PC-9 (cell line): ENCODE measurements around the gene WDR18. TPM values are rescaled to one million over a fixed set of nuclear protein-coding genes. Genes with fewer than 3 reads are reported as not detected.

Experiments used
- BruUV-seq: library from RNA; stranded (reverse); fragments of 400-500 nt; replicated peaks from 2 replicates; lab custom pipeline; 2021; lab: Mats Ljungman, UMichigan
- CTCF ChIA-PET: fragments of 300-600 bp; sonication (Branson Sonifier 250); formaldehyde crosslinking; loops from one replicate; lab custom pipeline; 2022; ENCODE audit warnings: antibody characterized with exemption; lab: Charles Lee
- POLR2A ChIA-PET: fragments of 300-600 bp; sonication (Branson Sonifier 250); formaldehyde crosslinking; loops from one replicate; lab custom pipeline; 2022; ENCODE audit warnings: antibody characterized with exemption; ENCODE audit not compliant: unreplicated experiment; lab: Charles Lee
- DNase-seq, 2 experiments: peaks; one replicate each; pipeline versions ENCODE4 v3.0.0 to v3.0.0-alpha.2; 2015 to 2022; ENCODE audit warnings: mixed read lengths in 1 of 2
- H2AFZ ChIP-seq: fragments of 200-600 bp; sonication (generic); 2 replicates; pipeline ENCODE4 v1.8.1; 2017; ENCODE audit warnings: antibody characterized with exemption
- H3F3A ChIP-seq: fragments of 200-600 bp; sonication (generic); 2 replicates; pipeline ENCODE4 v1.8.1; 2017; ENCODE audit warnings: antibody characterized with exemption, mild to moderate bottlenecking, low read depth; ENCODE audit not compliant: insufficient read depth
- H3K27ac ChIP-seq: fragments of 200-600 bp; sonication (generic); 2 replicates; pipeline ENCODE4 v1.6.1; 2016; ENCODE audit warnings: mixed run types
- H3K27me3 ChIP-seq: fragments of 200-600 bp; sonication (generic); 2 replicates; pipeline ENCODE4 v1.6.1; 2016; ENCODE audit warnings: low read depth, mixed run types; ENCODE audit not compliant: insufficient read depth
- H3K36me3 ChIP-seq: fragments of 200-600 bp; sonication (generic); 2 replicates; pipeline ENCODE4 v1.6.1; 2016; ENCODE audit warnings: low read depth, mixed run types
- H3K4me1 ChIP-seq: fragments of 200-600 bp; sonication (generic); replicated peaks from 2 replicates; pipeline ENCODE4 v1.6.1; 2016; ENCODE audit warnings: mixed run types; ENCODE audit not compliant: insufficient read depth
- H3K4me2 ChIP-seq: fragments of 200-600 bp; sonication (generic); 2 replicates; pipeline ENCODE4 v1.6.1; 2017; ENCODE audit warnings: mixed run types
- H3K4me3 ChIP-seq: fragments of 200-600 bp; sonication (generic); 2 replicates; pipeline ENCODE4 v1.6.1; 2016; ENCODE audit warnings: mixed run types
- H3K79me2 ChIP-seq: fragments of 200-600 bp; sonication (generic); 2 replicates; pipeline ENCODE4 v1.6.1; 2017; ENCODE audit warnings: low read depth, mixed run types
- H3K9me2 ChIP-seq: fragments of 200-600 bp; sonication (generic); 2 replicates; pipeline ENCODE4 v1.8.1; 2017; ENCODE audit warnings: mild to moderate bottlenecking; ENCODE audit not compliant: insufficient read depth
- H3K9me3 ChIP-seq: fragments of 200-600 bp; sonication (generic); 2 replicates; pipeline ENCODE4 v1.8.1; 2016; ENCODE audit warnings: low read depth; ENCODE audit not compliant: insufficient read depth
- H4K20me1 ChIP-seq: fragments of 200-600 bp; sonication (generic); 2 replicates; pipeline ENCODE4 v1.8.1; 2017; ENCODE audit not compliant: insufficient read depth
- EZH2 ChIP-seq: fragments of 200-600 bp; sonication (generic); IDR thresholded peaks from 2 replicates; pipeline ENCODE4 v1.8.0; 2017; ENCODE audit warnings: antibody characterized with exemption, low read depth
- intact Hi-C: fragments of 100-400 bp; cut with micrococcal nuclease; formaldehyde crosslinking; loops from one replicate; pipeline ENCODE4 v1.10.0; 2022; ENCODE audit not compliant: unreplicated experiment
- total RNA-seq: library from RNA; stranded (reverse); gene quantifications from 2 replicates; pipeline ENCODE4 v1.2.3, GENCODE V29; 2021
- TF ChIP-seq, protein P1 (sequence below): fragments of 200-600 bp; sonication (generic); conservative IDR thresholded peaks from 2 replicates; pipeline ENCODE4 v1.6.1; 2017; ENCODE audit warnings: mixed run types, antibody characterized with exemption, mild to moderate bottlenecking, moderate library complexity

The WDR18 gene
- total RNA-seq, 1 experiment from 2014 or later, result 61.5 TPM

DNA sequence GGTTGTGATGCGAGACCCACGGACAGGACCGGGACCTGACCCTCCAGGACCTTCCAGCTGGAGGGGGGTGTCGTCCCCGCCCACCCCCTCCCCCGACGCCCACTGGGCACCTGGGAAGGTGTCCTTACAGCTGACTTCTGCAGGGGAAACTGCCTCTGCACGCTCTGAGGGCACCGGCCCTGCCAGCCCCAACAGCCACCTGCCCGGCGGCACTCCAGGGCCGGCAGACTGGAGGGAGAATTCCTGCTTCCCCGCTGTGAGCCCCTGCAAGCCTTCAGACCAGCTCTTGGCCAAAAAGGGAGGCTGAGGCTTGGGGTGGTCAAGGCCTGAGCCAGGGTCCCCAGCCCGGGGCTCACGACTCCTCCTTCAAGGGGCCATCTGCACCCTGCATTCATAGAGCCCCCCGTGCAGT is 43.5 kb downstream of the WDR18 start:
- Histone ChIP-seq H3F3A (peaks cover 30% of the 10 kb centered on the region), H3K27ac (peak overlapping the region; percentile 32; the same call in 1 of the 2 replicates), H3K9me3 (no peaks in the 10 kb centered on the region), H3K4me1 (peaks cover 9% of the 10 kb centered on the region; the same call in 1 of the 2 replicates), H3K79me2 (peaks cover 29% of the 10 kb centered on the region), H3K36me3 (no peaks in the 10 kb centered on the region), H4K20me1 (peaks cover 5% of the 10 kb centered on the region; the same call in 1 of the 2 replicates), H3K27me3 (no peaks in the 10 kb centered on the region), H3K4me2 (peak overlapping the region; percentile 96), H3K9me2 (no peaks in the 10 kb centered on the region), H3K4me3 (peak overlapping the region; percentile 91), H2AFZ (no peak overlapping the region)
- intact Hi-C loops, result no loop called here
- TF ChIP-seq, protein P1, sequence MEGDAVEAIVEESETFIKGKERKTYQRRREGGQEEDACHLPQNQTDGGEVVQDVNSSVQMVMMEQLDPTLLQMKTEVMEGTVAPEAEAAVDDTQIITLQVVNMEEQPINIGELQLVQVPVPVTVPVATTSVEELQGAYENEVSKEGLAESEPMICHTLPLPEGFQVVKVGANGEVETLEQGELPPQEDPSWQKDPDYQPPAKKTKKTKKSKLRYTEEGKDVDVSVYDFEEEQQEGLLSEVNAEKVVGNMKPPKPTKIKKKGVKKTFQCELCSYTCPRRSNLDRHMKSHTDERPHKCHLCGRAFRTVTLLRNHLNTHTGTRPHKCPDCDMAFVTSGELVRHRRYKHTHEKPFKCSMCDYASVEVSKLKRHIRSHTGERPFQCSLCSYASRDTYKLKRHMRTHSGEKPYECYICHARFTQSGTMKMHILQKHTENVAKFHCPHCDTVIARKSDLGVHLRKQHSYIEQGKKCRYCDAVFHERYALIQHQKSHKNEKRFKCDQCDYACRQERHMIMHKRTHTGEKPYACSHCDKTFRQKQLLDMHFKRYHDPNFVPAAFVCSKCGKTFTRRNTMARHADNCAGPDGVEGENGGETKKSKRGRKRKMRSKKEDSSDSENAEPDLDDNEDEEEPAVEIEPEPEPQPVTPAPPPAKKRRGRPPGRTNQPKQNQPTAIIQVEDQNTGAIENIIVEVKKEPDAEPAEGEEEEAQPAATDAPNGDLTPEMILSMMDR, result no peak
- TF ChIP-seq EZH2, result no peak
- POLR2A ChIA-PET, result interaction anchor here (0.7 kb wide), 1 partner anchor 12 kb away, joined by 5 read pairs; the partner anchor contains the start of gene ABCA7
- no peak for DNase-seq
- CTCF ChIA-PET, result interaction anchor here (0.7 kb wide), 1 partner anchor 216 kb away, joined by 3 read pairs; no protein-coding TSS in a partner anchor
- no TSS peak for BruUV-seq

DNA sequence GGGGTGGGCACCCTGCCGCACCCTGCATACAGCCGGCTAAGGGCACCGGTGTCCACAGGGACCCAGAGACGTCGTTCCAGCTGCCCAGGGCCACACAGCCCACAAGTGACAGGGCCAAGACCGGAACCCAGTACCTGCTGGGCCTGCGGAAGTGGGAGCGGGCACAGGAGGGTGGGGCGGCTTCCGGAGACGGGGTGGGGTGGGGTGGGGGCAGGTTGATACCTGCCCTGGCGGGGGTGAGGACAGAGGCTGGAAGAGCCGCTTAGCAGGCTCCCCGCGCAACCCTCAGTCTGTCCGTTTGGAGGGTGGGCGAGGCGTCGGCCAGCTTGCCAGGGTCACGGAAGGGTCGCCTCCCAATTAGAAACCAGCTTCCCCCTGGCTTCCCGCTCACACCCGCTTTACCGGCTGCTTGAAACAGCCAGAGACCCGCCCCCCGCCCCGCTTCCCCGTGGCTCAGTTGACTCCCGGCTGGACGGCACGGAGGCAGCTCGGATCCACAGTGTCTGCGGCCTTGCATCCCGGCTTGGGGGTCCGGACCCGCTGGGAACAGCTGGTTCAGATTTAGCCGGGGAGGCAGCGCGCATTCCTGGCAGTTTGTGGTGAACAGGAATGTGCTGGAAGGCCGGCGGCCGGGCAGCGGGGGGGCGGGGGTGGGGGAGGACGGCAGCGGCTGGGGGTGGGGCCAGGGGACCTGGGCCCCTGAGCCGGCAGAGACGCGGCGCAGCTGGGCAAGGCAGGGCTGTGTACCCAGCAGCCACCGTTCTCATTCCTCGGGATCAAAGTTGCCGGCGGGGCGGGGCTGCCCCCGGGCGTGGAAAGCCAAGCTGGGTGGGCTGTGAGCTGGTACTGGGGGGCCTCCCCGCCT is 44.1 kb downstream of the WDR18 start:
- peaks cover 9% of the 10 kb centered on the region; the same call in 1 of the 2 replicates for H3K4me1 ChIP-seq
- peak overlapping the region; percentile 62 for H3K27ac ChIP-seq
- CTCF ChIA-PET, result interaction anchor here (0.7 kb wide), 1 partner anchor 216 kb away, joined by 3 read pairs; no protein-coding TSS in a partner anchor
- H3K36me3 ChIP-seq, result no peaks in the 10 kb centered on the region
- peaks cover 23% of the 10 kb centered on the region for H3F3A ChIP-seq
- H4K20me1 ChIP-seq, result peaks cover 5% of the 10 kb centered on the region; the same call in 1 of the 2 replicates
- peak overlapping the region; percentile 96 for H3K4me2 ChIP-seq
- peaks cover 29% of the 10 kb centered on the region for H3K79me2 ChIP-seq
- BruUV-seq, result no TSS peak
- TF ChIP-seq EZH2, result no peak
- TF ChIP-seq, protein P1, result no peak
- intact Hi-C loops, result no loop called here
- H3K27me3 ChIP-seq, result no peaks in the 10 kb centered on the region
- H2AFZ ChIP-seq, result peak overlapping the region; percentile 78
- peak overlapping the region; percentile 91 for H3K4me3 ChIP-seq
- peak; percentile 64 to 72 for DNase-seq
- no peaks in the 10 kb centered on the region for H3K9me3 ChIP-seq
- POLR2A ChIA-PET, result interaction anchor here (0.6 kb wide), 2 partner anchors 25 to 49 kb away, joined by 3 to 21 read pairs; no protein-coding TSS in a partner anchor
- H3K9me2 ChIP-seq, result no peaks in the 10 kb centered on the region

DNA sequence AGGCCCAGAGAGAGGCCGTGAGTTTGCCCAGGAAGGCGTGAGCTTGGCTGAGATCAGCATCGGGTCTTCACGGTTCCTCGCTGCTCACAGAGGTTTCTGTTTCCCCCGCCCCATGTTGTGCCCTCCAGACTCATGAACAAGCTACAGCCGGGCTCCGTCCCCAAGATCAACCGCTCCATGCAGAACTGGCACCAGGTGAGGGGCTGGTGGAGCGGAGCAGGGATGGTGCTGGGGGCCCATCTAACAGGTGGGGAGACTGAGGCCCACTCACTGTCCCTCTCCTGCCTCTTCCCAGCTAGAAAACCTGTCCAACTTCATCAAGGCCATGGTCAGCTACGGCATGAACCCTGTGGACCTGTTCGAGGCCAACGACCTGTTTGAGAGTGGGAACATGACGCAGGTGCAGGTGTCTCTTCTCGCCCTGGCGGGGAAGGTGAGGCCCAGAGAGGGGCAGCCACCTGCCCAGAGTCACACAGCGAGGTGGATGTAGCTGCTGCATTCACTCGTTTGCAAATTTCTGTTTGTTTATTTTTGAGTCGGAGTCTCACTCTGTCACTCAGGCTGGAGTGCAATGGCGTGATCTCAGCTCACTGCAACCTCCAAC is 48.2 kb downstream of the WDR18 start:
- Histone ChIP-seq H3K27me3 (no peaks in the 10 kb centered on the region), H3F3A (peaks cover 9% of the 10 kb centered on the region; the same call in 1 of the 2 replicates), H3K9me3 (no peaks in the 10 kb centered on the region), H3K79me2 (peaks cover 20% of the 10 kb centered on the region), H3K36me3 (no peaks in the 10 kb centered on the region), H3K4me2 (no peak overlapping the region), H4K20me1 (peaks cover 5% of the 10 kb centered on the region; the same call in 1 of the 2 replicates), H3K4me1 (0 out of 2 replicates have a peak, but pooled peaks cover 6% of the 10 kb centered on the region), H3K27ac (no peak overlapping the region), H2AFZ (no peak overlapping the region), H3K9me2 (no peaks in the 10 kb centered on the region), H3K4me3 (no peak overlapping the region)
- TF ChIP-seq EZH2, result no peak
- TF ChIP-seq, protein P1, result no peak
- CTCF ChIA-PET, result no interaction called here
- POLR2A ChIA-PET, result no interaction called here
- no peak for DNase-seq
- BruUV-seq, result no TSS peak
- intact Hi-C loops, result no loop called here
